ENCODE measurements around the gene MTCP1.

MTCP1 gene

GRCh38 chrX:155023907-155024833, 46.8 kb downstream of the MTCP1 start:
- H3K4me3 ChIP-seq (ENCODE audit: insufficient read depth in 1 of 2, low read depth in 1 of 2, low read length in 2 of 2) = no peak overlapping the region
- no peak overlapping the region for H3K4me2 ChIP-seq (ENCODE audit: low read length, poor library complexity, severe bottlenecking)
- no peak overlapping the region for H2AFZ ChIP-seq (ENCODE audit: low read depth, low read length)
- 90% methylated on average over 4 of the region's 6 CpGs for WGBS
- no peak overlapping the region for H4K8ac ChIP-seq (ENCODE audit: low read length)
- no peak overlapping the region for H2AK5ac ChIP-seq (ENCODE audit: low read length, severe bottlenecking)
- H3K79me1 ChIP-seq (replicated peaks; ENCODE audit: low read length, poor library complexity, severe bottlenecking) = no peaks in the 10 kb centered on the region
- no peaks in the 10 kb centered on the region for H3K36me3 ChIP-seq (ENCODE audit: control insufficient read depth in 1 of 2, insufficient read depth in 2 of 2, low read depth in 1 of 2, low read length in 2 of 2)
- no peak overlapping the region for H3K23ac ChIP-seq (ENCODE audit: low read length in 2 of 2)
- H2BK15ac ChIP-seq (ENCODE audit: low read depth, poor library complexity, severe bottlenecking) = no peak overlapping the region
- no peaks in the 10 kb centered on the region for H3K9me3 ChIP-seq (ENCODE audit: control insufficient read depth, low read length)
- H3K4me1 ChIP-seq (ENCODE audit: control insufficient read depth, insufficient read depth, low read depth, low read length) = no peaks in the 10 kb centered on the region
- DNase-seq = no peak
- H2BK12ac ChIP-seq (ENCODE audit: low read length in 2 of 2) = no peak overlapping the region
- no peak overlapping the region for H3K14ac ChIP-seq (ENCODE audit: low read length in 2 of 2)
- H3K27ac ChIP-seq (ENCODE audit: low read length, poor library complexity, severe bottlenecking) = no peak overlapping the region
- no peak overlapping the region for H2BK120ac ChIP-seq (ENCODE audit: low read depth, low read length)
- H3K18ac ChIP-seq (ENCODE audit: low read depth in 1 of 2, low read length in 2 of 2) = no peak overlapping the region
- H3K4ac ChIP-seq (ENCODE audit: low read depth in 1 of 2, low read length in 2 of 2) = no peak overlapping the region
- H2BK5ac ChIP-seq (ENCODE audit: low read depth, low read length, poor library complexity, severe bottlenecking) = no peak overlapping the region
- H4K91ac ChIP-seq (ENCODE audit: low read length) = no peak overlapping the region
- no peak overlapping the region for H3K9ac ChIP-seq (ENCODE audit: low read length)
- H3K27me3 ChIP-seq (ENCODE audit: control insufficient read depth in 1 of 2, insufficient read depth in 1 of 2, low read length in 2 of 2) = no peaks in the 10 kb centered on the region

- H3K4me1 ChIP-seq (ENCODE audit: control insufficient read depth, insufficient read depth, low read depth, low read length) = no peaks in the 10 kb centered on the region
- H3K18ac ChIP-seq (ENCODE audit: low read depth in 1 of 2, low read length in 2 of 2) = no peak within 1 kb of the TSS
- H3K4me3 ChIP-seq (ENCODE audit: insufficient read depth in 1 of 2, low read depth in 1 of 2, low read length in 2 of 2) = no peak within 1 kb of the TSS
- H3K23ac ChIP-seq (ENCODE audit: low read length in 2 of 2) = no peak within 1 kb of the TSS
- no peak within 1 kb of the TSS for H4K8ac ChIP-seq (ENCODE audit: low read length)
- DNase-seq = no peak
- no peak within 1 kb of the TSS for H4K91ac ChIP-seq (ENCODE audit: low read length)
- no peaks in the 10 kb centered on the region for H3K9me3 ChIP-seq (ENCODE audit: control insufficient read depth, low read length)
- H3K79me1 ChIP-seq (replicated peaks; ENCODE audit: low read length, poor library complexity, severe bottlenecking) = no peaks in the 10 kb centered on the region
- WGBS = 0% methylated on average over 1 of the region's 1 CpG
- H3K4ac ChIP-seq (ENCODE audit: low read depth in 1 of 2, low read length in 2 of 2) = no peak within 1 kb of the TSS
- no peaks in the 10 kb centered on the region for H3K27me3 ChIP-seq (ENCODE audit: control insufficient read depth in 1 of 2, insufficient read depth in 1 of 2, low read length in 2 of 2)
- H3K36me3 ChIP-seq (ENCODE audit: control insufficient read depth in 1 of 2, insufficient read depth in 2 of 2, low read depth in 1 of 2, low read length in 2 of 2) = no peaks in the 10 kb centered on the region
- no peak within 1 kb of the TSS for H2BK5ac ChIP-seq (ENCODE audit: low read depth, low read length, poor library complexity, severe bottlenecking)
- H2BK15ac ChIP-seq (ENCODE audit: low read depth, poor library complexity, severe bottlenecking) = no peak within 1 kb of the TSS
- H2AK5ac ChIP-seq (ENCODE audit: low read length, severe bottlenecking) = no peak within 1 kb of the TSS
- H3K27ac ChIP-seq (ENCODE audit: low read length, poor library complexity, severe bottlenecking) = no peak within 1 kb of the TSS
- H2BK120ac ChIP-seq (ENCODE audit: low read depth, low read length) = no peak within 1 kb of the TSS
- H2BK12ac ChIP-seq (ENCODE audit: low read length in 2 of 2) = no peak within 1 kb of the TSS
- no peak within 1 kb of the TSS for H3K14ac ChIP-seq (ENCODE audit: low read length in 2 of 2)
- no peak within 1 kb of the TSS for H2AFZ ChIP-seq (ENCODE audit: low read depth, low read length)
- H3K4me2 ChIP-seq (ENCODE audit: low read length, poor library complexity, severe bottlenecking) = no peak within 1 kb of the TSS
- no peak within 1 kb of the TSS for H3K9ac ChIP-seq (ENCODE audit: low read length)
Measured at GRCh38 chrX:155022585-155022984, 48.4 kb downstream of the MTCP1 start, which contains the start of gene F8. Gene F8, minus strand, starts transcription at chrX:155022723. Its CDS starts 171 bp downstream, at chrX:155022552.

- no peak overlapping the region for H2BK120ac ChIP-seq (ENCODE audit: low read depth, low read length)
- no peaks in the 10 kb centered on the region for H3K9me3 ChIP-seq (ENCODE audit: control insufficient read depth, low read length)
- no peaks in the 10 kb centered on the region for H3K4me1 ChIP-seq (ENCODE audit: control insufficient read depth, insufficient read depth, low read depth, low read length)
- no peak overlapping the region for H3K14ac ChIP-seq (ENCODE audit: low read length in 2 of 2)
- no peak overlapping the region for H3K18ac ChIP-seq (ENCODE audit: low read depth in 1 of 2, low read length in 2 of 2)
- no peak overlapping the region for H4K91ac ChIP-seq (ENCODE audit: low read length)
- H3K27me3 ChIP-seq (ENCODE audit: control insufficient read depth in 1 of 2, insufficient read depth in 1 of 2, low read length in 2 of 2) = no peaks in the 10 kb centered on the region
- H3K4ac ChIP-seq (ENCODE audit: low read depth in 1 of 2, low read length in 2 of 2) = no peak overlapping the region
- H2BK15ac ChIP-seq (ENCODE audit: low read depth, poor library complexity, severe bottlenecking) = no peak overlapping the region
- no peak overlapping the region for H4K8ac ChIP-seq (ENCODE audit: low read length)
- DNase-seq = no peak
- H3K27ac ChIP-seq (ENCODE audit: low read length, poor library complexity, severe bottlenecking) = no peak overlapping the region
- no peak overlapping the region for H3K4me2 ChIP-seq (ENCODE audit: low read length, poor library complexity, severe bottlenecking)
- no peak overlapping the region for H3K23ac ChIP-seq (ENCODE audit: low read length in 2 of 2)
- no peaks in the 10 kb centered on the region for H3K36me3 ChIP-seq (ENCODE audit: control insufficient read depth in 1 of 2, insufficient read depth in 2 of 2, low read depth in 1 of 2, low read length in 2 of 2)
- no peak overlapping the region for H2BK5ac ChIP-seq (ENCODE audit: low read depth, low read length, poor library complexity, severe bottlenecking)
- no peak overlapping the region for H3K9ac ChIP-seq (ENCODE audit: low read length)
- no CpG with 5 or more reads among the region's 3 CpGs for WGBS
- no peak overlapping the region for H3K4me3 ChIP-seq (ENCODE audit: insufficient read depth in 1 of 2, low read depth in 1 of 2, low read length in 2 of 2)
- H3K79me1 ChIP-seq (replicated peaks; ENCODE audit: low read length, poor library complexity, severe bottlenecking) = no peaks in the 10 kb centered on the region
- no peak overlapping the region for H2BK12ac ChIP-seq (ENCODE audit: low read length in 2 of 2)
- H2AFZ ChIP-seq (ENCODE audit: low read depth, low read length) = no peak overlapping the region
- no peak overlapping the region for H2AK5ac ChIP-seq (ENCODE audit: low read length, severe bottlenecking)
Measured at GRCh38 chrX:155020591-155020990, 50.3 kb downstream of the MTCP1 start.
